GM18519 (cell line): ENCODE results near the gene COX4I2.

Source experiments
- ATAC-seq: cut with Tn5 transposase; IDR thresholded peaks from one replicate; pipeline ENCODE4 v1.9.1; 2021; ENCODE audit warnings: mild to moderate bottlenecking, moderate library complexity; ENCODE audit not compliant: unreplicated experiment, low FRiP score

COX4I2 gene

GRCh38 chr20:31690124-31690666 is 52.5 kb downstream of the COX4I2 start:
- no peak for ATAC-seq

- no peak for ATAC-seq
Measured at GRCh38 chr20:31691646-31692275, 54.0 kb downstream of the COX4I2 start.

- no peak for ATAC-seq
Measured at GRCh38 chr20:31693402-31693801, 55.7 kb downstream of the COX4I2 start.

GRCh38 chr20:31693987-31694661 is 56.4 kb downstream of the COX4I2 start:
- no peak for ATAC-seq
